ENCODE data around the gene CCDC33. TPM values are rescaled to one million over a fixed set of nuclear protein-coding genes. Genes with fewer than 3 reads are reported as not detected.
A peak's percentile ranks its signal among the peaks of the same experiment; 100 is the strongest.

Gene CCDC33
- polyA plus RNA-seq, 1 of the 3 experiments (the other 2 are of a cell fraction): 4.0 TPM

DNA sequence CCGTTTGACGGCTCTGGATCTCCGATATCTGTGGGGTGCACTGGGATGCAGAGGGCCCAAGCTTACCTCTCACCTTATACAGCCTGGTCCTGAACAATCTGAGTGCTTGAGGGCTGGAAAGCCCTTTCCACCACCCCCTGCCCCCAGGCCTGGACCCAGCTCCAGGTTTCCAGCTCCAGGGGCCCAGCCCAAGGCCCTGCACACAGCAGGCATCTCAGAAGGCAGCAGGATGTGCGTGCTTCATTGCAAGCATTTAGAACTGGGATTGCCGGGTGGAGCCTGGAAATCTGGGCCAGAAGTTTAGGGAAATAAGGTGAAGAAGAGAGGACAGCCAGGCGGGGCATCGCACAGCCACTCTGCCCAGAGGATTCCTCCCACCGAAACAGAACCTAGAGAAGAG lies 25.6 kb downstream of the CCDC33 start:
- POLR2A ChIA-PET: no interaction called here
- no peaks in the 10 kb centered on the region for H3K9me3 ChIP-seq
- no peak overlapping the region for H3K4me3 ChIP-seq (ENCODE audit: low read depth in 2 of 2, low read length in 1 of 2)
- H3K9me2 ChIP-seq: no peaks in the 10 kb centered on the region
- H2AFZ ChIP-seq (ENCODE audit: low read depth): no peak overlapping the region
- CTCF ChIA-PET: interaction anchor here (0.8 to 4.1 kb wide), 4 partner anchors 21 to 61 kb away, joined by 3 to 27 read pairs (median 5); no protein-coding TSS in a partner anchor
- no peak for TF ChIP-seq JUND (IDR thresholded peaks at IDR 0.05)
- TF ChIP-seq TCF12 (IDR thresholded peaks at IDR 0.05): no peak
- no peak for TF ChIP-seq FOSL2 (IDR thresholded peaks at IDR 0.05; ENCODE audit: borderline replicate concordance, low read depth)
- no peak for TF ChIP-seq EP300 (IDR thresholded peaks at IDR 0.05; ENCODE audit: borderline replicate concordance in 1 of 2, low read depth in 1 of 2, low read length in 1 of 2)
- TF ChIP-seq MXI1 (IDR thresholded peaks at IDR 0.05; ENCODE audit: low read depth, low read length): no peak
- TF ChIP-seq RCOR1 (IDR thresholded peaks at IDR 0.05; ENCODE audit: low read length): no peak
- no peaks in the 10 kb centered on the region for H4K20me1 ChIP-seq (ENCODE audit: insufficient read depth)
- no peak overlapping the region for H3K9ac ChIP-seq
- H3K36me3 ChIP-seq (replicated peaks in 1 of 2; ENCODE audit: control insufficient read depth in 1 of 2, insufficient read depth in 2 of 2, low read length in 1 of 2): no peaks in the 10 kb centered on the region
- no peaks in the 10 kb centered on the region for H3F3A ChIP-seq (replicated peaks; ENCODE audit: insufficient read depth)
- H3K4me1 ChIP-seq (ENCODE audit: control insufficient read depth in 1 of 2, insufficient read depth in 2 of 2, low read depth in 1 of 2, low read length in 1 of 2): peaks cover 4 to 69% of the 10 kb centered on the region in 2 experiments; a peak in 3 of 4 replicates
- no peaks in the 10 kb centered on the region for H3K27me3 ChIP-seq (ENCODE audit: insufficient read depth)
- no peak overlapping the region for H3K4me2 ChIP-seq
- 86% methylated on average over 7 of the region's 8 CpGs for WGBS (ENCODE audit: low lambda C conversion rate)
- no peaks in the 10 kb centered on the region for H3K79me2 ChIP-seq (ENCODE audit: insufficient read depth)
- no peak for DNase-seq
- peak overlapping the region in 1 of 2 experiments; percentile 79; a peak in 2 of 4 replicates for H3K27ac ChIP-seq (ENCODE audit: low read depth in 2 of 2, low read length in 1 of 2)

DNA sequence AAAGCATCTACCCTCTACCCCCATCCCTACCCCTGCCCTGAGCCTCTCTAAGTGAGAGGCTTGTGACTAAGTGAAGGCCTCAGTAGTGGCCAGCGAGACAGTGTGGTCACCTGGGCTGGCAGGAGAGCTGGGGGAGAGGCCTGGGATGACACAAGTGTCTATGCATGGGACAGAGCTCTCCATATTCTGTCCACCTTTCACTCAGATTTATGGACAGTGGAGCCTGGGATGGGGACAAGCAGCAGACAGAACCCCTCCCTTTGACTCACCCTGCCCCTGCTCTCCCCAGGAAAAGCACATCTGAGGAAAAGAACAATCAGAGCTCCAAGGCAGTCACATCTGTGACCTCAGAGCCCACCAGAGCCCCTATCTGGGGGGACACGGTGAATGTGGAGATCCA lies 26.0 kb downstream of the CCDC33 start:
- Histone ChIP-seq H3K36me3 (replicated peaks in 1 of 2; ENCODE audit: control insufficient read depth in 1 of 2, insufficient read depth in 2 of 2, low read length in 1 of 2) (no peaks in the 10 kb centered on the region), H3F3A (replicated peaks; ENCODE audit: insufficient read depth) (no peaks in the 10 kb centered on the region), H3K79me2 (ENCODE audit: insufficient read depth) (no peaks in the 10 kb centered on the region), H3K9me3 (no peaks in the 10 kb centered on the region), H4K20me1 (ENCODE audit: insufficient read depth) (no peaks in the 10 kb centered on the region), H3K9ac (no peak overlapping the region), H2AFZ (ENCODE audit: low read depth) (no peak overlapping the region), H3K4me1 (ENCODE audit: control insufficient read depth in 1 of 2, insufficient read depth in 2 of 2, low read depth in 1 of 2, low read length in 1 of 2) (peaks cover 4 to 67% of the 10 kb centered on the region in 2 experiments; a peak in 3 of 4 replicates), H3K27me3 (ENCODE audit: insufficient read depth) (no peaks in the 10 kb centered on the region), H3K4me2 (no peak overlapping the region), H3K9me2 (no peaks in the 10 kb centered on the region), H3K4me3 (ENCODE audit: low read depth in 2 of 2, low read length in 1 of 2) (no peak overlapping the region), H3K27ac (ENCODE audit: low read depth in 2 of 2, low read length in 1 of 2) (peak overlapping the region in 1 of 2 experiments; percentile 79; a peak in 2 of 4 replicates)
- POLR2A ChIA-PET: interaction anchor here (0.8 to 2.7 kb wide), 4 partner anchors 11 to 28 kb away, joined by 3 to 7 read pairs (median 3); no protein-coding TSS in a partner anchor
- no peak for DNase-seq
- WGBS (ENCODE audit: low lambda C conversion rate): 43% methylated on average over 1 of the region's 2 CpGs
- TF ChIP-seq, protein P1, sequence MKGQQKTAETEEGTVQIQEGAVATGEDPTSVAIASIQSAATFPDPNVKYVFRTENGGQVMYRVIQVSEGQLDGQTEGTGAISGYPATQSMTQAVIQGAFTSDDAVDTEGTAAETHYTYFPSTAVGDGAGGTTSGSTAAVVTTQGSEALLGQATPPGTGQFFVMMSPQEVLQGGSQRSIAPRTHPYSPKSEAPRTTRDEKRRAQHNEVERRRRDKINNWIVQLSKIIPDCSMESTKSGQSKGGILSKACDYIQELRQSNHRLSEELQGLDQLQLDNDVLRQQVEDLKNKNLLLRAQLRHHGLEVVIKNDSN (IDR thresholded peaks at IDR 0.05; ENCODE audit: borderline replicate concordance, low read depth): no peak
- no peak for TF ChIP-seq GATA2 (CRISPR knock-in tag; IDR thresholded peaks at IDR 0.05)
- no peak for TF ChIP-seq TCF12 (IDR thresholded peaks at IDR 0.05)
- CTCF ChIA-PET: interaction anchor here (0.6 to 4.1 kb wide), 12 partner anchors 10 to 60 kb away, joined by 3 to 27 read pairs (median 6); no protein-coding TSS in a partner anchor

DNA sequence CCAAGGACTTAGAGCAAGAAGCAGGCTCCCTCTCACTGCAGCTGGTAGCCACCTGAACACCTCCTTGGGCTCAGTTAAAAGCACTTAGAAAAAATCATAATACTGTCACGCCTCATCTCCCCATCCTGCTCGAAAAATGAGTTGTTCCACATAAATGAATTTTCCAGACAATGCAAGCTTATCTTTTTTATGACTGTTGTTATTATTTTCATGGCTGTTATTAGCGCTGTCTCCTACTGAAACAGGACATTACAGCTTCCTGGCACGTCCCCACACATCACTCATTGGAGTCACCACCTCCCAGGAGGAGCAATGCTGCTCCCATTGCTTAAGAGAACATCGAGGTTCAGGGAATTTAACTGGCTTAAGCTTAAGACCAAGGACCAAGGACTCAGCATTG lies 26.5 kb downstream of the CCDC33 start:
- 50% methylated on average over 5 of the region's 5 CpGs for WGBS (ENCODE audit: low lambda C conversion rate)
- peak overlapping the region in 1 of 2 experiments; percentile 79; a peak in 2 of 4 replicates for H3K27ac ChIP-seq (ENCODE audit: low read depth in 2 of 2, low read length in 1 of 2)
- CTCF ChIA-PET: interaction anchor here (0.6 to 4.1 kb wide), 13 partner anchors 9 to 136 kb away, joined by 3 to 27 read pairs (median 5); no protein-coding TSS in a partner anchor
- no peak overlapping the region for H2AFZ ChIP-seq (ENCODE audit: low read depth)
- TF ChIP-seq RFX5 (IDR thresholded peaks at IDR 0.05; ENCODE audit: low read length): no peak
- TF ChIP-seq ELF1 (IDR thresholded peaks at IDR 0.05): no peak
- H3K4me3 ChIP-seq (ENCODE audit: low read depth in 2 of 2, low read length in 1 of 2): no peak overlapping the region
- no peaks in the 10 kb centered on the region for H3K79me2 ChIP-seq (ENCODE audit: insufficient read depth)
- H3K27me3 ChIP-seq (ENCODE audit: insufficient read depth): no peaks in the 10 kb centered on the region
- no peak overlapping the region for H3K4me2 ChIP-seq
- H3K36me3 ChIP-seq (replicated peaks in 1 of 2; ENCODE audit: control insufficient read depth in 1 of 2, insufficient read depth in 2 of 2, low read length in 1 of 2): no peaks in the 10 kb centered on the region
- H4K20me1 ChIP-seq (ENCODE audit: insufficient read depth): no peaks in the 10 kb centered on the region
- no peak for DNase-seq
- no peaks in the 10 kb centered on the region for H3F3A ChIP-seq (replicated peaks; ENCODE audit: insufficient read depth)
- no peaks in the 10 kb centered on the region for H3K9me2 ChIP-seq
- H3K4me1 ChIP-seq (ENCODE audit: control insufficient read depth in 1 of 2, insufficient read depth in 2 of 2, low read depth in 1 of 2, low read length in 1 of 2): peaks cover 4 to 66% of the 10 kb centered on the region in 2 experiments; a peak in 3 of 4 replicates
- no peak overlapping the region for H3K9ac ChIP-seq
- H3K9me3 ChIP-seq: no peaks in the 10 kb centered on the region
- POLR2A ChIA-PET: interaction anchor here (0.8 to 2.7 kb wide), 4 partner anchors 11 to 29 kb away, joined by 3 to 7 read pairs (median 3); no protein-coding TSS in a partner anchor
